HAP-1 (cell line): ENCODE results near the gene PAEP.

Experiments used
- DNase-seq, 2 experiments: peaks; one replicate each; pipeline ENCODE4 v3.0.0-alpha.2; 2016 to 2020; ENCODE audit warnings: low spot score in 2 of 2
- H3K27me3 ChIP-seq: fragments of 250-450 bp; sonication (Bioruptor Pico); 2 replicates; pipeline ENCODE4 v1.5.1; 2020; ENCODE audit warnings: low read depth, mild to moderate bottlenecking, moderate library complexity
- H3K36me3 ChIP-seq: fragments of 250-450 bp; sonication (Bioruptor Pico); replicated peaks from 2 replicates; pipeline ENCODE4 v1.5.1; 2020; ENCODE audit warnings: mild to moderate bottlenecking
- H3K4me1 ChIP-seq: fragments of 250-450 bp; sonication (Bioruptor Pico); 2 replicates; pipeline ENCODE4 v1.5.1; 2020; ENCODE audit warnings: mild to moderate bottlenecking
- H3K4me3 ChIP-seq: fragments of 250-450 bp; sonication (Bioruptor Pico); 2 replicates; pipeline ENCODE4 v1.5.1; 2020; ENCODE audit warnings: mild to moderate bottlenecking, moderate library complexity
- H3K9me3 ChIP-seq: fragments of 250-450 bp; sonication (Bioruptor Pico); 2 replicates; pipeline ENCODE4 v1.5.1; 2020; ENCODE audit warnings: mild to moderate bottlenecking, moderate library complexity
- in situ Hi-C: fragments of 300-500 bp; cut with MboI; formaldehyde crosslinking; loops from 3 replicates; pipeline ENCODE4 v1.14.3; 2020; ENCODE audit warnings: low sequenced_read_pairs, inconsistent platforms, mixed read lengths

The PAEP gene

GRCh38 chr9:135611142-135611874 lies 49.8 kb downstream of the PAEP start:
- Histone ChIP-seq H3K36me3 (no peaks in the 10 kb centered on the region), H3K27me3 (no peaks in the 10 kb centered on the region), H3K4me1 (no peaks in the 10 kb centered on the region), H3K4me3 (no peak overlapping the region), H3K9me3 (no peaks in the 10 kb centered on the region)
- in situ Hi-C loops: no loop called here
- no peak for DNase-seq

- in situ Hi-C loops: no loop called here
- H3K9me3 ChIP-seq: no peaks in the 10 kb centered on the region
- H3K27me3 ChIP-seq: no peaks in the 10 kb centered on the region
- H3K36me3 ChIP-seq: no peaks in the 10 kb centered on the region
- H3K4me1 ChIP-seq: no peaks in the 10 kb centered on the region
- DNase-seq: no peak
- H3K4me3 ChIP-seq: no peak overlapping the region
Measured at GRCh38 chr9:135611875-135612209, 50.3 kb downstream of the PAEP start.

- Histone ChIP-seq H3K9me3 (no peaks in the 10 kb centered on the region), H3K4me1 (no peaks in the 10 kb centered on the region), H3K4me3 (no peak overlapping the region), H3K36me3 (no peaks in the 10 kb centered on the region), H3K27me3 (no peaks in the 10 kb centered on the region)
- in situ Hi-C loops: no loop called here
- no peak for DNase-seq
Measured at GRCh38 chr9:135612437-135612836, 50.9 kb downstream of the PAEP start.

- Histone ChIP-seq H3K27me3 (no peaks in the 10 kb centered on the region), H3K4me1 (no peaks in the 10 kb centered on the region), H3K36me3 (no peaks in the 10 kb centered on the region), H3K9me3 (no peaks in the 10 kb centered on the region), H3K4me3 (no peak overlapping the region)
- in situ Hi-C loops: no loop called here
- DNase-seq: no peak
Measured at GRCh38 chr9:135612981-135613910, 51.7 kb downstream of the PAEP start.

GRCh38 chr9:135613946-135614805 lies 52.6 kb downstream of the PAEP start:
- in situ Hi-C loops: no loop called here
- H3K4me1 ChIP-seq: no peaks in the 10 kb centered on the region
- no peaks in the 10 kb centered on the region for H3K9me3 ChIP-seq
- H3K4me3 ChIP-seq: no peak overlapping the region
- DNase-seq: no peak
- H3K27me3 ChIP-seq: no peaks in the 10 kb centered on the region
- H3K36me3 ChIP-seq: no peaks in the 10 kb centered on the region

- DNase-seq: no peak
- Histone ChIP-seq H3K27me3 (no peaks in the 10 kb centered on the region), H3K9me3 (no peaks in the 10 kb centered on the region), H3K4me1 (no peaks in the 10 kb centered on the region), H3K36me3 (no peaks in the 10 kb centered on the region), H3K4me3 (no peak overlapping the region)
- in situ Hi-C loops: no loop called here
Measured at GRCh38 chr9:135614821-135615665, 53.5 kb downstream of the PAEP start.

GRCh38 chr9:135615666-135616618 lies 54.4 kb downstream of the PAEP start:
- H3K4me1 ChIP-seq: no peaks in the 10 kb centered on the region
- H3K36me3 ChIP-seq: no peaks in the 10 kb centered on the region
- in situ Hi-C loops: no loop called here
- DNase-seq: no peak
- H3K4me3 ChIP-seq: no peak overlapping the region
- no peaks in the 10 kb centered on the region for H3K9me3 ChIP-seq
- peaks cover 5% of the 10 kb centered on the region for H3K27me3 ChIP-seq
